Measurements from ENCODE around the gene NRG2. TPM values are rescaled to one million over a fixed set of nuclear protein-coding genes. Genes with fewer than 3 reads are reported as not detected.
A peak's percentile ranks its signal among the peaks of the same experiment; 100 is the strongest.

NRG2 gene
- polyA plus RNA-seq (2011; rRNA removed) (not detected in 2 replicates), polyA minus RNA-seq (2011; rRNA and poly(A)+ RNA removed) (not detected in 2 replicates)

- Histone ChIP-seq H3K4me3 (ENCODE audit: low read depth, low read length) (peak within 1 kb of the TSS; percentile 57), H3K36me3 (ENCODE audit: control insufficient read depth, insufficient read depth, low read length) (no peaks in the 10 kb centered on the region), H3K27me3 (ENCODE audit: control insufficient read depth, insufficient read depth, low read length) (peaks cover 10% of the 10 kb centered on the region)
- ChIA-PET CTCF (interaction anchor here (0.6 to 1.9 kb wide), 7 partner anchors 10 to 249 kb away, joined by 3 to 9 read pairs (median 3); no protein-coding TSS in a partner anchor), POLR2A (no interaction called here)
- no peak for DNase-seq (ENCODE audit: low read depth)
- TF ChIP-seq CTCF (IDR thresholded peaks at IDR 0.05; ENCODE audit: insufficient read depth, low read depth, low read length), result peak; percentile 58
These were observed at the start of gene NRG2 for GRCh38 chr5:140042643-140043507. TSS of gene NRG2 (minus strand) at chr5:140043299.

GRCh38 chr5:140090251-140090650, 47.2 kb upstream of the NRG2 start:
- no peak overlapping the region for H3K4me3 ChIP-seq (ENCODE audit: low read depth, low read length)
- ChIA-PET POLR2A (no interaction called here), CTCF (interaction anchor here (0.9 kb wide), 1 partner anchor 18 kb away, joined by 3 read pairs; no protein-coding TSS in a partner anchor)
- peaks cover 4% of the 10 kb centered on the region for H3K27me3 ChIP-seq (ENCODE audit: control insufficient read depth, insufficient read depth, low read length)
- no peak for DNase-seq (ENCODE audit: low read depth)
- H3K36me3 ChIP-seq (ENCODE audit: control insufficient read depth, insufficient read depth, low read length), result no peaks in the 10 kb centered on the region
- no peak for TF ChIP-seq CTCF (IDR thresholded peaks at IDR 0.05; ENCODE audit: insufficient read depth, low read depth, low read length)

- POLR2A ChIA-PET, result no interaction called here
- CTCF ChIA-PET, result interaction anchor here (0.9 to 1.8 kb wide), 2 partner anchors 10 to 60 kb away, joined by 3 to 4 read pairs; no protein-coding TSS in a partner anchor
- H3K36me3 ChIP-seq (ENCODE audit: control insufficient read depth, insufficient read depth, low read length), result no peaks in the 10 kb centered on the region
- no peak for TF ChIP-seq CTCF (IDR thresholded peaks at IDR 0.05; ENCODE audit: insufficient read depth, low read depth, low read length)
- H3K27me3 ChIP-seq (ENCODE audit: control insufficient read depth, insufficient read depth, low read length), result peaks cover 9% of the 10 kb centered on the region
- DNase-seq (ENCODE audit: low read depth), result no peak
- no peak overlapping the region for H3K4me3 ChIP-seq (ENCODE audit: low read depth, low read length)
These were observed 41.4 kb upstream of the NRG2 start for GRCh38 chr5:140084541-140084940.

GRCh38 chr5:140083650-140084049, 40.6 kb upstream of the NRG2 start:
- H3K36me3 ChIP-seq (ENCODE audit: control insufficient read depth, insufficient read depth, low read length), result no peaks in the 10 kb centered on the region
- ChIA-PET CTCF (no interaction called here), POLR2A (no interaction called here)
- H3K27me3 ChIP-seq (ENCODE audit: control insufficient read depth, insufficient read depth, low read length), result peaks cover 9% of the 10 kb centered on the region
- TF ChIP-seq CTCF (IDR thresholded peaks at IDR 0.05; ENCODE audit: insufficient read depth, low read depth, low read length), result no peak
- no peak overlapping the region for H3K4me3 ChIP-seq (ENCODE audit: low read depth, low read length)
- no peak for DNase-seq (ENCODE audit: low read depth)

- no peaks in the 10 kb centered on the region for H3K36me3 ChIP-seq (ENCODE audit: control insufficient read depth, insufficient read depth, low read length)
- H3K27me3 ChIP-seq (ENCODE audit: control insufficient read depth, insufficient read depth, low read length), result peaks cover 9% of the 10 kb centered on the region
- ChIA-PET CTCF (no interaction called here), POLR2A (no interaction called here)
- TF ChIP-seq CTCF (IDR thresholded peaks at IDR 0.05; ENCODE audit: insufficient read depth, low read depth, low read length), result no peak
- H3K4me3 ChIP-seq (ENCODE audit: low read depth, low read length), result no peak overlapping the region
- DNase-seq (ENCODE audit: low read depth), result no peak
These were observed 40.0 kb upstream of the NRG2 start for GRCh38 chr5:140083120-140083519.

Data from BJ (cell line).